Measurements from ENCODE around the gene PPP1R12B. TPM values are rescaled to one million over a fixed set of nuclear protein-coding genes. Genes with fewer than 3 reads are reported as not detected.

Gene PPP1R12B
- total RNA-seq, 4 donors from 2014 or later: 68.1 to 153 (median 116) TPM

DNA sequence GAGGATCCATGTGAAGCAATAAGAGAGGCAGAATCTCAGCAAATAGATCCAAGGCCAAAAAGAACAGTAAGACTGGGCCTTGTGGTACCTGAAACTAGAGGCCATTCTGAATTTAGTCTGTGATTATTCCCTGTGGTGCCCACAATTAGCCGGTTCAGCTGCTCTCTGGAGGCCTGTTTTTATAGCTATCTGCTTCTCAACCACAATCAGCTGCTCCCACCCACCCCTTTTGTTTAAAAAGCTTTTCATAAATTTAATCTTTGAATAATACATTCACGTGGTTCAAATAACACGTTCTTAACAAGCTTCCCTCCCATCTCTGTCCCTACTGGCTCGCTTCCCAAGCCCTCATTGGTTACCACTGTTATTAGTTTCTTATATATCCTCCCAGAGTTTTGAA lies 24.8 kb upstream of the PPP1R12B start:
- TF ChIP-seq EP300 (IDR thresholded peaks at IDR 0.05) (no peak), POLR2A (IDR thresholded peaks at IDR 0.05) (no peak)
- TF ChIP-seq, protein P1, sequence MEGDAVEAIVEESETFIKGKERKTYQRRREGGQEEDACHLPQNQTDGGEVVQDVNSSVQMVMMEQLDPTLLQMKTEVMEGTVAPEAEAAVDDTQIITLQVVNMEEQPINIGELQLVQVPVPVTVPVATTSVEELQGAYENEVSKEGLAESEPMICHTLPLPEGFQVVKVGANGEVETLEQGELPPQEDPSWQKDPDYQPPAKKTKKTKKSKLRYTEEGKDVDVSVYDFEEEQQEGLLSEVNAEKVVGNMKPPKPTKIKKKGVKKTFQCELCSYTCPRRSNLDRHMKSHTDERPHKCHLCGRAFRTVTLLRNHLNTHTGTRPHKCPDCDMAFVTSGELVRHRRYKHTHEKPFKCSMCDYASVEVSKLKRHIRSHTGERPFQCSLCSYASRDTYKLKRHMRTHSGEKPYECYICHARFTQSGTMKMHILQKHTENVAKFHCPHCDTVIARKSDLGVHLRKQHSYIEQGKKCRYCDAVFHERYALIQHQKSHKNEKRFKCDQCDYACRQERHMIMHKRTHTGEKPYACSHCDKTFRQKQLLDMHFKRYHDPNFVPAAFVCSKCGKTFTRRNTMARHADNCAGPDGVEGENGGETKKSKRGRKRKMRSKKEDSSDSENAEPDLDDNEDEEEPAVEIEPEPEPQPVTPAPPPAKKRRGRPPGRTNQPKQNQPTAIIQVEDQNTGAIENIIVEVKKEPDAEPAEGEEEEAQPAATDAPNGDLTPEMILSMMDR (IDR thresholded peaks at IDR 0.05): no peak
- no peaks in the 10 kb centered on the region for H3K27me3 ChIP-seq
- no peak overlapping the region for H3K27ac ChIP-seq
- no peak for DNase-seq (ENCODE audit: low spot score in 2 of 2)
- H3K36me3 ChIP-seq: no peaks in the 10 kb centered on the region
- H3K4me1 ChIP-seq: no peaks in the 10 kb centered on the region
- H3K4me3 ChIP-seq: no peak overlapping the region
- WGBS, 2 donors: 47 to 49% methylated on average over 4 of the region's 4 CpGs
- H3K9me3 ChIP-seq: no peaks in the 10 kb centered on the region

DNA sequence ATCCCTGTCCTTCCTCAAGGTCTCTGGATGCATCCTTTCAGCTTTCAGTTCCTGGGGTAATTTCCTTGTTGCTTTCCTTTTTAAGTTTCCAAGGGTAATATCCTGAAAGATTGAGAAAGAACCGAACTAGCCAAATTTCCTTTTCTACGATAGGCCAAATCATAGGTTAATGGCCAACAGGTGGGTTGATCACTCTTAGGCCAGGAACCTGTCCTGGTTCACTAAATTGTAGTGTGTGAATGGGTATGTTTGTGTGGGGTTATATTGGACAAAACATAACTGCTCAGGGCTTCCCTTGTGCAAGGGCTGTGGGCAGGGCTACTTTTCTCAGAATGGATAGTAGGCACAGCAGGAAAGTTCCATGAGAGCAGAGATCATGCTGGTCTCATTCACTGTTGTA lies 23.9 kb upstream of the PPP1R12B start:
- Histone ChIP-seq H3K27ac (no peak overlapping the region), H3K4me1 (no peaks in the 10 kb centered on the region), H3K27me3 (no peaks in the 10 kb centered on the region), H3K4me3 (no peak overlapping the region), H3K9me3 (no peaks in the 10 kb centered on the region), H3K36me3 (no peaks in the 10 kb centered on the region)
- DNase-seq (ENCODE audit: low spot score in 2 of 2): no peak
- no peak for TF ChIP-seq POLR2A (IDR thresholded peaks at IDR 0.05)
- TF ChIP-seq, protein P1 (IDR thresholded peaks at IDR 0.05): no peak
- no peak for TF ChIP-seq EP300 (IDR thresholded peaks at IDR 0.05)
- WGBS, 2 donors: 86 to 98% methylated on average over 2 of the region's 2 CpGs

DNA sequence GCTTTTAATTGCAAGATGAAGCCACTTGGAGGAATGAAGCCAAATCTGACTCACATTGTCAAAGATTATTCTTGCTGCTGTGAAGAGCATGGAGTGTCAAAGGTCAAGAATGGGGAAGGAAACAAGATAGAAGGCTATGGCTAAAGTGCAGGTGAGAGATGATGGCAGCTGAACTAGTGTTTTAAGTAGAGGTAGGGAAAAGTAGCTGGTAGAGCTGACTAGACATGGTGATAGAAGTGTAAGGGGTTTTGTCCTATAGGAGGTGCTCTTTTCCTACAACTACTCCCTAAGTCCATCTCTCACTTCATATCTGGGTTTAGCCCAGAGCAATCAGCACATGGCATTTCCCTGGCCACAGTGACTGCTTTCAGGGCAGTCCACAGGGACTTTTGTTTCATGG lies 18.6 kb upstream of the PPP1R12B start:
- Histone ChIP-seq H3K4me1 (no peaks in the 10 kb centered on the region), H3K36me3 (no peaks in the 10 kb centered on the region), H3K27me3 (no peaks in the 10 kb centered on the region), H3K9me3 (no peaks in the 10 kb centered on the region), H3K4me3 (no peak overlapping the region), H3K27ac (no peak overlapping the region)
- no peak for DNase-seq (ENCODE audit: low spot score in 2 of 2)
- TF ChIP-seq EP300 (IDR thresholded peaks at IDR 0.05): no peak
- TF ChIP-seq, protein P1 (IDR thresholded peaks at IDR 0.05): no peak
- no peak for TF ChIP-seq POLR2A (IDR thresholded peaks at IDR 0.05)

DNA sequence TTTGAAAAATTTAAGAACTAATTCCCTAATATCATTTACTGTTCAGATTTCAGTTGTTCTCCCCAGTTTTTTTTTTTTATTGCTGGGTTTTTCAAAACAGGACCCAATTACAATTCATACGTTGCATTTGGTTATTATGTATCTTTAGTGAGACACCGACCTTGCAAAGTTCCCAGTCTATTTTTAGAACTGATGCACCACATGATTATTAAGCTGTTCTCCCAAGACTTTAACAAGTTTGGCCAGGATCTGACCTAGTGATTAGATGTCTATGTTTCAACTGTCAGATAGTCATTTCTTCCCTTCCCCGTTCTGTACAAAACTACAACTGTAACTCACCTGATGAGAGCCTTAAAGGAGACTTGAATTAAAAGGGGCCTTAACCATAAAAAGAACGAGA lies 14.6 kb upstream of the PPP1R12B start:
- 74 to 83% methylated on average over 4 of the region's 4 CpGs for WGBS, 2 donors
- no peak for DNase-seq (ENCODE audit: low spot score in 2 of 2)
- peaks cover 0 to 5% (median 0%) of the 10 kb centered on the region in 3 donors for H3K36me3 ChIP-seq
- no peak overlapping the region for H3K27ac ChIP-seq
- no peaks in the 10 kb centered on the region for H3K9me3 ChIP-seq
- H3K4me3 ChIP-seq: no peak overlapping the region
- no peaks in the 10 kb centered on the region for H3K27me3 ChIP-seq
- no peak for TF ChIP-seq EP300 (IDR thresholded peaks at IDR 0.05)
- no peak for TF ChIP-seq POLR2A (IDR thresholded peaks at IDR 0.05)
- TF ChIP-seq, protein P1 (IDR thresholded peaks at IDR 0.05): no peak
- H3K4me1 ChIP-seq: no peaks in the 10 kb centered on the region

DNA sequence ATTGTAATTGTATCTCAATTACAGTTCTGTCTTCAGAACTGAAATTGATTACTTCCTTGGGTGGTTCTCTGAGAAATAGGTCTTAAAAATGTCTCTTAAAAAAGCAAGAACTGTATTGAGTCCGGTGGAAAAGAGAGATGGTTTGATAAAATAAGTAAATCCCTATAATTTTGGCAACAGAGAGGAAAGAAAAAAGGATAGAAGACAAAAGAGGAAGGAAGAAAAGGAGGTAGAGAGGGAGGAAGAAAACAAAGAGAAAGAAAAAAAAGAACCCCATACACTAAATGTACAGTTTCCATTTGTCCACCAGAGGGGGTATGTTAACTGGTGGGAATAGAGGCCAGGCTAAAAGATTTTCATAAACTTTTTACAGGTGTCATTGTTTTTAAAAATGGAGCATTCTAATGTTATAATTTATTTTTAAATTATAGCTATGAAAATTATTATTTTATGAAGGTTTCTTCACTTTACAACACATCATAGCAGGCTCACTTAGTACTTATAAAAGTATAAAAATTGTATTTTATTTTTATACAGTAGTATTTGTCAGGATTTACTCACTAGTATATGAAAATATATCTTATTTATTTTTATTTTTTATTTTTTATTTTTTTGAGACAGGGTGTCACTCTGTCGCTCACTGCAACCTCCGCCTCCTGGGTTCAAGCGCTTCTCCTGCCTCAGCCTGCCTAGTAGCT lies 4.7 kb upstream of the PPP1R12B start:
- no peak for DNase-seq (ENCODE audit: low spot score in 2 of 2)
- Histone ChIP-seq H3K9me3 (no peaks in the 10 kb centered on the region), H3K27me3 (no peaks in the 10 kb centered on the region), H3K36me3 (no peaks in the 10 kb centered on the region), H3K27ac (no peak overlapping the region), H3K4me3 (no peak overlapping the region), H3K4me1 (peaks cover 0 to 20% (median 10%) of the 10 kb centered on the region in 4 donors)
- 61 to 70% methylated on average over 4 of the region's 4 CpGs for WGBS, 2 donors
- TF ChIP-seq, protein P1 (IDR thresholded peaks at IDR 0.05): peak; percentile 44 to 87 (median 71)
- no peak for TF ChIP-seq POLR2A (IDR thresholded peaks at IDR 0.05)
